GM18498 (cell line): ENCODE data around the gene SDHAF3.

Source experiments
- ATAC-seq: cut with Tn5 transposase; IDR thresholded peaks from one replicate; pipeline ENCODE4 v1.9.1; 2021; ENCODE audit warnings: mild to moderate bottlenecking, moderate library complexity; ENCODE audit not compliant: unreplicated experiment

Gene SDHAF3

GRCh38 chr7:97203957-97204356, 86.5 kb downstream of the SDHAF3 start:
- ATAC-seq = no peak

GRCh38 chr7:97204821-97205220, 87.3 kb downstream of the SDHAF3 start:
- no peak for ATAC-seq

- no peak for ATAC-seq
These were observed 98.1 kb downstream of the SDHAF3 start for GRCh38 chr7:97215556-97215955.

DNA sequence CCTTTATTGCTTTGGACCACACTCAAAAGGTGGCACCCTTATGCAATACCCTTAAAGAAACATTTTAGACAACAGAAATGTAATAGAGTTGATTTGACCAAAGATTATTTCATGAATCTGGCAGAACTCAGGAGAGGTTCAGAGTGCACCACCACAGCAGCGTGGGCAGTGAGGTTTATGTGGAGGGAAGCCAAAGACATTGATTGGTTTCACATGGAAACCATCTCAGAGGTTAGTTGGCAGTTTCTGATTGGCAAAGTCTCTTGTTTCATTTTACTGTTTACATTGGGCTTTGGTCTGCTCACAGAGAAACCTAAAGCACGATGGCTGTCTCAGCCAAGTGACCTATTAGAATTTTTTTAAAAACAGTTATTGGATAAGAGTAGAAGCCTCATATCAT, 101.3 kb downstream of the SDHAF3 start:
- no peak for ATAC-seq

DNA sequence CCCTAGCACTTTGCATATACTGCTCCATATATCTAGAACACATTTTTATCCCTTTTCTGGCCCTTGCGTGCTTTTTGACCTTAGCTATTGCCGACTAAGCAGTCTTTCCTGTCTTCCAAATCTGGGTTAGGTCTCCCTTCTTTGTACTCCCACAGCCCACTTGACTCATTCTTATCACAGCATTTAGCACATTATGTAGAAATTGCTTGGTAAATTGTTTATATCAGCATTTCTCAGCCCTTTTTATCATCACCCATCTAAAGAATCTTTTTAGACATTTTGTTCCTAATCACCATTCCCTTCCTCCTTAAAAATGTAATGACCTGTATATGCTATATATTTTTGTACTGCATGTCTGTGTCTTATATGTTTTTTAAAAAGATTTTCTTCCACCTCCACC, 101.7 kb downstream of the SDHAF3 start:
- ATAC-seq = no peak

- no peak for ATAC-seq
These were observed 106.8 kb downstream of the SDHAF3 start for GRCh38 chr7:97224316-97224715.

DNA sequence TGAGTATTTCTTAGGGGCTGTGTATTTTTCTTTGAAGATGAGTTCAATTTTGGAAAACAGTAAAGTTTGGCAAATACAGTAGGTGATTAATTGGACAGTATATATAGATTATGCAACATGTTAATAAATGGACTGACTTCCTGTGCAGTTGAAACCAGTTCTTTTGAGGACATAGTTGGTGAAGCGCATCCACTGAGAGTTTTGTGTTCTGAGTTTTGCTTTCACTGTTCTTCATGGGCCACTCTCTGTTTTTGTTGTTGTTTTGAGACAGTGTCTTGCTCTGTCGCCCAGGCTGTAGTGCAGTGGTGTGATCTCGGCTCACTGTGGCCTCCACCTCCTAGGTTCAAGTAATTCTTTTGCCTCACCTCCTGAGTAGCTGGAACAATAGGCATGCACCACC, 109.0 kb downstream of the SDHAF3 start:
- ATAC-seq = peak; percentile 83
